GM18909 (cell line): Measurements from ENCODE around the gene VARS1.
"Not testable (repeated sequence)": the region's sequence is repeated elsewhere in the genome, so short reads cannot be mapped to it uniquely, and the experiment has no call there.

Source experiments
- ATAC-seq: cut with Tn5 transposase; IDR thresholded peaks from one replicate; pipeline ENCODE4 v1.9.1; 2021; ENCODE audit warnings: mild to moderate bottlenecking; ENCODE audit not compliant: unreplicated experiment, poor library complexity

Gene VARS1

GRCh38 chr6:31794866-31795615 lies 511 bp downstream of the VARS1 start:
- ATAC-seq = peak; percentile 18

DNA sequence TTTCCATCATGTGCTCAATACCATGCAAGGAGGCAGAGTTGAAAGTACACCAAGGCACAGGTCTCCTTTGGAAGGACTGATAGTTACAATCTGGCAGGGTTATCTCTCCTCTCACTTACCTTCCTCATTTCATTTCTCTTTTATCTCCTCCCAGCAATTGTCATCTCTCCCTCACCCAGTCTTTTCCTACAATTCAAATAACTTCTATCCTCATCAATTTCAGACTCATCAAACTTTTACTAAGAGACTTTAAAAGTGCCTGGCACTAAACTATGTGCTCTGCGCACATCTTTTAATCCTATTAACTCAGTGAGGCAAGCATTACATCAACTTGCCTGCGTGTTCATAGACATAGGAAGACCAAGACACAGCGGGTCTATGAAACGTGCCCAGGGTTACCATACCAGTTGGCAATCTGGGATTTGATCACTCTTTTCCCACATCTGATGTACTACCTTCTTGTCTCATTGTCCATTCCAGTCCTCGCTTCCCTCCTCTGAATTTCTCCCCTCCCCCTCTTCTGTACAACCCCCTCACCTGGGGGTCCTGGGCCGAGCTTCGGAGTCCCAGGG lies 1.2 kb downstream of the VARS1 start:
- no peak for ATAC-seq

DNA sequence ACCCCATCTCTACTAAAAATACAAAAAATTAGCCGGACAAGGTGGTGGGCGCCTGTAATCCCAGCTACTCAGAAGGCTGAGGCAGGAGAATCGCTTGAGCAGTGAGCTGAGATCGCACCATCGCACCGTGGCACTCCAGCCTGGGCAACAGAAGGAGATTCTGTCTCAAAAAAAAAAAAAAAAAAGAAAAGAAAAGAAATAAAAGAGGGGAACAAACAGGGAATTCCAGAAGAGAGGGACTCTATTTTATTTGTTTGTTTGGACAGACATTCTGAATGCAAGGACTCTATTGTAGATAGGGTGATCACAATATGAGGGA lies 1.7 kb downstream of the VARS1 start:
- ATAC-seq = not testable (repeated sequence)

GRCh38 chr6:31792761-31793171 lies 2.8 kb downstream of the VARS1 start:
- no peak for ATAC-seq

GRCh38 chr6:31792090-31792374 lies 3.5 kb downstream of the VARS1 start:
- ATAC-seq = no peak

DNA sequence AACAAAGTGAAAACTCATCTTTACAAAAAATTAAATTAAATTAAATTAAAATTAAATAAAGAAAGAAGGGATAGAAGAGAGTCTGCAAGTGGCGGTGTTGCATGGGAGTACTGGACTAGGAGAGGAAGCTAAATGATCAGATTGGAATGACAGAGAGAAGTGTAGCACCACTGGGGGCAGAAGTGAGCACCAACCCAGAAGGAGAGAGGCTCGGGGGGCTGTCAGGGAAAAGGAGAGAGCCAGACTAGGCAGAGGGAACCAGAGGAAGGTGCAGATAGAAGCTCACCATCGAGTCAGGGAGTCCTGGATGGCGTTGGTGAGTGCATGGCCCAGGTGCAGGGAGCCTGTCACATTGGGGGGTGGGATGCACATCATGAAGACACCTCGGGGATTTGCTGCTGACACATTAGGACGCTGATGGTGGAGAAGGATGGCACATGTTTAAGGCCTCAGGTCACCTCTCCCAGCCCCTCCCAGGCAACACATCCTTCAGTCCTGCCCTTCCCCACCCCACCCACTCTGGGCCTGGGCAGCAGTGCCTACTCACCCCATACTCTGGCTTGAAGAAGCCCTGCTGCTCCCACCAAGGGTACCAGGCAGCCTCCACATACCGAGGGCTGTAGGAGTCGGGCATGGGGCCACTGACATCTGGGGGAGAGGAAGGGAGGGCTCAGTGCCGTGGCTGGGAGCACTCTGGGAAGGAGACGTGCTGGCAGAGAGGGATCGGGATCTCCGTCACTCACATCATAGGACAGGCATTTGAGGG lies 4.0 kb downstream of the VARS1 start:
- ATAC-seq = no peak

DNA sequence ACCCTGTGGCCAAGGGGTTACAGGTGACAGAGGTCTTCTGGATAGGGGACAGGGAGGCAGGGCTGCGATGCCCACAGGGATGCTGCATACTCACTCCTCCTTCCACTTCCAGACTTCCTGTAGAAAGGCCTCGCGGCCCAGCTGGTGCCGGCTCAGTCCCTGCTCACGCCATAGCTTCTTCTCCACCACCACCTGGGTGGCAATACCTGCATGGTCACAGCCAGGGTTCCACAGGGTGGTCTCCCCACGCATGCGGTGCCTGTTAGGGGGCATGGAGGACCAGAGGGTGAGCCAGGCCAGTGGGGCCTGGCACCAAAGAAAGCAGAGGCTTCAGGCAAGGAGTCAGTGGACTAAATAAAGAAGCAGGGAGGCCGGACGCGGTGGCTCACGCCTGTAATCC lies 10.1 kb downstream of the VARS1 start:
- no peak for ATAC-seq

GRCh38 chr6:31784098-31784925 lies 11.2 kb downstream of the VARS1 start:
- ATAC-seq = no peak

- ATAC-seq = no peak
Measured at GRCh38 chr6:31782126-31782855, 13.3 kb downstream of the VARS1 start.

DNA sequence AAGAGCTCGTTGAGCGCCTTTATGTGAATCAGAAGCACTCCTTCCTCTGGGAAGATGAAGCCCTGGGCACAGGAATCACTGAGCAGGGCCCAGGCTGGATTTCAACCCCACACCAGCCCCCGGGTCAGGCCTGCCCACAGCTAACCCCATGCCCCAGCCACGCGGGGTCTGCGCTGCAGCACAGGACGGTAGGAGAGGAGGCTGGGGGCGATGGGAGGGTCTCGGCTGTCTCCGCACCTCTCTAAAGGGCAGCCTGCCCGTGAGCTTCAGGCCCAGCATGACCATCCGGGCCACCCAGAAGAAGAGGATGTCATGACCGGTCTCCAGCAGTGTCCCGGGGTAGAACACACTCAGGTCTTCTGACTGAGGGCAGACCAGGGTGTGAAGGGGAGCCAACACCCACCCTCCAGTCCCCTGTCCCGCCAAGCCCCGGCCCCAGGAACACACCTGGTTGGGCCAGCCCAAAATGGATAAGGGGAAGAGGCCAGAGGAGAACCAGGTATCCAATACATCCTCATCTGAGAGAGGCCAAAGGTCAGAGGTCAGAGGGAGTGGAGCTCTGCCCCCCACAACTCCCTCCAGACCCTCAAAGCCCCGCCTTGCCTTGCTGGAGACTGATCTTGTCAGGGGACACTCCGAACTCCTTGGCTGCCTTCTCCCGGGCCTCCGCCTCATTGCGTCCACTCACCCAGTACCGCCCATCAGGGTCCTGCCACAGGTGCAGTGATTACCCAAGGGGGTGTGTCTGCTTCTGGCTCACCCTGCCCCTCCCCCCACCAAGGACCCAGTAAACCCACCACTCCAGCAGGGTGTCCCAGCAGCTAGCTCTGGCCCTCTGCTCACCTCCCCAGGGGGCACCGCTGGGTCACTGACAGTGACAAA lies 14.1 kb downstream of the VARS1 start:
- ATAC-seq = no peak

GRCh38 chr6:31780507-31781243 lies 14.9 kb downstream of the VARS1 start:
- no peak for ATAC-seq

GRCh38 chr6:31779908-31780307 lies 15.6 kb downstream of the VARS1 start:
- no peak for ATAC-seq

DNA sequence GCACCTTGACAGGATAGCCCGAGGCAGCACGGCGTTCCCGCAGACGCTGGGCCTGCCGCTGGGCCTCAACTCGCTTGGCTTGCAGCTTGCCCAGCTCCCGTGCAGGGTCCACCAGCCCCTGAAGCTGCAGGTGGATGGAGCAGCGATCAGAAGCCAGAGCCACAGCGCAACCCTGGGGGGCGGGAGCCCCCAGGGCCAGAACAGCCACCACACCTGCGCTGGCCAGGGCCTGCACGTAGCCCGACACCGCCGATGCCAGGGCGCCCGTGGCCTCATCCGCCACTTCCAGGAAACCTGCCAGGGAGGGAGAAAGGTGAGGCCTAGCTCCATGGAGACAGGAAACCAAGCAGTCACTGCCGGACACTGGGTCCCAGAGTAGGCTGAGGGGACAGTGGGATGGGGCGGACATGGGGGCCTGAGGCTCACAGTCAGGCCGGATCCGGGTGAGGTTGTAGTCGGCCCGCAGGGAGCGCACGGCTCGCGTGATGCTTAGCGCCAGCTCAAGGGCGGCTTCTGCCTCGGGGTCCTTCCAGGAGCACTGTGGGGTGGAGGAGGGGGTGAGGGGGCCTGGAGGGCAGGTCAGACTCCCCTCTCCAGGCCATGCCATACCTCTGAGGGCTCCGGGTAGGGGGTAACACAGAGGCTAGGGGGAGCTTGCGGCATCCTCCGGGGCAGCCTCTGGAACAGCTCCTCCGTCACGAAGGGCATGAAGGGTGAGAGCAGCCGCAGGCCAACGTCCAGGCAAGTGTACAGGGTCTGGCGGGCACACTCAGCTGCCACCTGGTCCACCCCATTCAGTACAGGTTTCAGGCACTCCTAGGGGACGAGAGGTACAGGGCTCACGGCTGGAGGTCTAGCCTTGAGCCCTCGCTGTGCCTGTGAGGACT lies 16.3 kb downstream of the VARS1 start:
- ATAC-seq = no peak

DNA sequence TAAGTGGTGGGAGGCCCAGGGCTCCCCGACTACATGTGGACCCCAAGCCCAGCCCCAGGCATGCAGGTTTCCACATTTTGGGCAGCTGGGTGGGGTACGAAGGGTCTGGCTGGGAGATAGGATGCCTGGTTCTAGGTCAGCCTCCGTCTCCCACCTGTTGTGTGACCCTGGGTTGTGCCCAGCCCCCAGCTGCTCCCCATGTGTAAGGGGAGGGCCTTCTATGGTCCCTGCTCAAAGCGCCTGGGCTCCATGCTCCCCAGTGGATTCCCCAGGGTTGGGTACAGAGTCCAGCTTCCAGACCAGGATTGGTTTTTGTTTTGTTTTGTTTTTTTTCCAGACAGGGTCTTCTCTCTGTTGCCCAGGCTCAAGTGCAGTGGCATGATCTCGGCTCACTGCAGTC lies 17.4 kb downstream of the VARS1 start:
- no peak for ATAC-seq

DNA sequence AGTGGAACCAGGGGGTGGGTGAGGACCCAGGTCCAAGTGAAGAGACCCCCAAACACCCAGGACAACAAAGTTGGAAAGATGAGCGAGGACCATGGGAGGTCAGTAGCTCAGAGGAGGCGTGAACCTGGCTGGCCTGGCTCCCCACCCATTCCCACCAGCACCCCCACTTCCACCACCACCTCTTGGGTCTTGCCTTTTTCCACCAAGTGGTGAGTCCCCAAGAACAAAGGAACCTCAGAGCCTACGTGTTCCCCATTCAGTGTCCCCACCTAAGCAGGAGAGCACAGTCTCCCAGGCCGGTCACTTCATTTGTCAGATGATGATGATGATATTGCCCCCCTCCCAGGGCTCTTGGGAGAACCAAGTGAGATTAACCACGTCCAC lies 17.9 kb downstream of the VARS1 start:
- no peak for ATAC-seq

DNA sequence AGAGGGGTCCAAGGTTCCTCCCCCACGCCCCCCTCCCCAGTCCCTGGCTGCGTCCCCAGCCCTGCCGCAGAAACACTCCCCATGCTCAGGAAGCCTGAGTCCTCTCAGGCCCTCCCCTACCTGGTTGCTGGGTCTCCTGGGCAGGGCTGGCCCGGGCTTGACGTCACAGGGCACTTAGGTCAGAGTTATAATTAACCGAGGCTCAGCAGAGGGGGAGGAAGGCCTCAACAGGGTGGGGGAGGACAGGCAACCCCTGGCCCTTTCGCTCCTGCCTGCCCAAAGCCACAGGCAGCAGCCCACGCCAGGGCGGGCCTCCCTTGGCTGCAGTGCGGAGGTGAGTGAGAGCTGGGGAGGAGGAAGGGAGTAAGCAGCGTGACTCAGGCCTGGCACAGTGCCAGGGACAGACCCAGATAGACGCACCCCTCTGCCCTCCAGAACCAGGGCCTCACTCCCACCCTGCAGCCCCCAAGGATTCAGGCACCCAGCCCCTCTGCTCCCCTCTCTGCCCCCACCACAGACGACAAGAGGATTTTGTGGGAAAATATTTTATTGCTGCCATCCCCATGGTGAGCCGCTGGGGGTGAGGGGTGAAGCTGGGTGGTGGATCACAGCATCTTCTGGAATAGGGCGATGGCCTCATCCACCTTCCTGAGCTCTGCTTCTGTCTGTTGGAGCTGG lies 18.4 kb downstream of the VARS1 start, which contains the start of gene VWA7:
Gene VWA7 (minus strand): TSS at position 340 of the 678 bp plus-strand sequence. CDS start 549 bp downstream, outside the sequence.
- peak; percentile 74 for ATAC-seq

- no peak for ATAC-seq
Measured at GRCh38 chr6:31776485-31776988, 19.0 kb downstream of the VARS1 start.
